ENCODE data around the gene SLC39A9.

SLC39A9 gene

GRCh38 chr14:69505338-69506240 is 107.1 kb downstream of the SLC39A9 start:
- DNase-seq: no peak

DNA sequence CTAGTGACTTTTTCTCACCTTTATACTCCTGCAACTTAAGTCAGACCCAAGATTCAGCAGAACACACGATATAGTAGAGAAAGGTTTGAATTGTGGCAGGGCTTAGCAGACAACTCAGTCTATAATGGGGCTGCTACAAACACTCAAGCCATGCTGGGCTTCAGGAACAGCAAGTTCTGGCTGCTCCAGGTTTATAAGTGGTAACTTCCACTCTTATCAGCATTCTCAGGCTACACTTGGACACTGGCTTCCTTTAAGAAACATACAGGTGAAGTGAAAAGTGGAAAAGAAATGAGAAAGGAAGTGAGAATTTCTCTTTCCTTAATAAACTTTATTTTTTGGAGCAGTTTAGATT is 107.7 kb downstream of the SLC39A9 start:
- DNase-seq: no peak
